ENCODE data around the gene GCDH.
A peak's percentile ranks its signal among the peaks of the same experiment; 100 is the strongest.
"Not testable (repeated sequence)": the region's sequence is repeated elsewhere in the genome, so short reads cannot be mapped to it uniquely, and the experiment has no call there.

The GCDH gene

GRCh38 chr19:12912571-12912970 is 21.6 kb downstream of the GCDH start:
- no peak for DNase-seq

DNA sequence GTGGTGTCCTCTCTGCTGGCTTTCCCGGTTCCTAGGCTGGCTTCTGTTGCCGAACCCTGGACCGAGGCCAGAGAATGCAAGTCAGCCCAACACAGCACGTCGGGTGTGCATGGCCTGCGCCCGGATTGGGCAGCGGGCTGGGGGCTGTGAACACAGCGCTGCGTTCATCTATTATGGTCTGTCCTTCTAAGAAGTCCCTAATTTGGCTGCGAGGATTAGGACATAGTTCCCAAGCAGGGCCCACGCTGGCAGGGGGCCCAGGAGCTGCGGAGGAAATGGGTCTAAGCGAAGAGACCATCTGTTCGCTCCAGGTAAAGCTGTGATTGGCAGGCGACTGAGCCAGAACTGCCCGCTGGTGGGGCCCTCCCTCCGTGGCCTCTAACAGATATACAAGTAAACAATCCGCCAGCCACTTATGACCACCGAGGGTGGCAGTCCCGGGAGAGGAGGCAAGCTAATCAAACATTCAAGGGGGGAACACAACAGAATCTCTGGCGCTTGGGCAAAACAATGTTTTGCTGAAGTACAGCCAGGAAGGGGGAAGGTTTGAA is 22.1 kb downstream of the GCDH start:
- no peak for DNase-seq

DNA sequence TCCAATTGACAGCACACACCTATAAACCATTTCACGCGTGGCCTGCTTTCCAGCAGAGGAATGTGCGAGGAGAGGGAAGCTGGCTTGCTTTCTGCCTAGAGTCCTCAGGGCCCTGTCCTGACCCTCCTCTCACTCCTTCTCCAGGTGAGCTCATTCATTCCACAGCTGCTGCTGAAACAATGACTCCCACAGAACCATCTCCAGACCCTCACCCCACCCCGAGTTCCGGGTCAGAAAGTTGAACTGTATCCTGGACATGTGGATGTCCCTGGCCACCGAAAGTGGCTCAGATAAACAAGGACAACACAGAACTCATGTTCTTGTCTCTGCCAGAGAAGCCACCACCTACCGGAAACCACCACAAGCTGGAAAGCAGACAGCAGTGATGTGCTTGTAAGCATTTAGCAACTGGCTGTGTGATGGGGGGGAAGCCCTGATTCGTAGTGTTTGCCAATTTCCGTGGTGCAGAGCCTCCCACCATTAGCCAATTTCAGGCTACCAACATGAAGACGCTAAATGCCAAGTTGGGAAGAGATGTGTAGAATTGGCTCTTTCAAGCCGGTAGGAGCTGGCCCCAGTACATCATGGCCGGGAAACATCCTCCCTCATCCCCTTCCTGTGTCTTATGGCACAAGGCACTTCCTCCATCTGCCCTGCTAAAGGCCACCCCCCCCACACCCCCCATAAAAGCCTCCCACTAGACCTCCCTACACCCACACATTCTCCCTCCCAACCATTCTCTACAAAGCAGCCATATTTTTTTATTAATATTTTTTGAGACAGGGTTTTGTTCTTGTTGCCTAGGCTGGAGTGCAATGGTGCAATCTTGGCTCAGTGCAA is 23.1 kb downstream of the GCDH start:
- DNase-seq = no peak

- DNase-seq = not testable (repeated sequence)
Observed at GRCh38 chr19:12915860-12916259, 24.9 kb downstream of the GCDH start.

- no peak for DNase-seq
Observed at GRCh38 chr19:12918253-12918652, 27.3 kb downstream of the GCDH start.

DNA sequence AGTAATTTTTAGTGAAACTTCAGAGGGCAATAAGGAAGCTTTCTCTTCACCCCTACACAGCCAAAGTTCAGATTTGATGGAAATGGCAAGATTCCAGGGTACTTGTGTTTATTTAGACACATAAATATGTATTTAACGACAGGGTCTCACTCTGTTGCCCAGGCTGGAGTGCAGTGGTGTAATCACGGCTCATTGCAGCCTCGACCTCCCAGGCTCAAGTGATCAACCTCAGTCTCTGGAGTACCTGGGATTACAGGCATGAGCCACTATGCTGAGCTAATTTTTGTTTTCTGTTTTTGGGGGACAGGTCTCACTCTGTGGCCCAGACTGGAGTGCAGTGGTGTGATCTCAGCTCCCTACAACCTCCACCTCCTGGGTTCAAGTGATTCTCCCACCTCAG is 30.1 kb downstream of the GCDH start:
- no peak for DNase-seq

DNA sequence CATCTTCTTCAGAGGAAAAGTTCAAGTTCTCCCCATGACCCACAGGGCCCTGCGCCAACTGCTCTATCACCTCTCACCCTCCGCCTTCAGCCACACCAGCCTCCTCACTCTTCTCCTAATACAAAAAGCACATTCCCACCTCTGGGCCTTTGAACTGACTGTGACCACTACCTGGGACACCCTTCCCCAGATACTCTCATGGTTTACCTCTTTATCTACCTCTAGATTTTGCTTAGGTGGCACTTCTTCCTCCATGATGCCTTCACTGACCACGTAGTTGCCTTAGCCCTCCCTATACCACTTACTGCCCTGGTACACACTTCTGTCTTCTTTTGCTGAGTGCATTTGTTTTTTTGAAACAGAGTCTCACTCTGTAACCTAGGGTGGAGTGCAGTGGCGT is 32.0 kb downstream of the GCDH start:
- DNase-seq = no peak

DNA sequence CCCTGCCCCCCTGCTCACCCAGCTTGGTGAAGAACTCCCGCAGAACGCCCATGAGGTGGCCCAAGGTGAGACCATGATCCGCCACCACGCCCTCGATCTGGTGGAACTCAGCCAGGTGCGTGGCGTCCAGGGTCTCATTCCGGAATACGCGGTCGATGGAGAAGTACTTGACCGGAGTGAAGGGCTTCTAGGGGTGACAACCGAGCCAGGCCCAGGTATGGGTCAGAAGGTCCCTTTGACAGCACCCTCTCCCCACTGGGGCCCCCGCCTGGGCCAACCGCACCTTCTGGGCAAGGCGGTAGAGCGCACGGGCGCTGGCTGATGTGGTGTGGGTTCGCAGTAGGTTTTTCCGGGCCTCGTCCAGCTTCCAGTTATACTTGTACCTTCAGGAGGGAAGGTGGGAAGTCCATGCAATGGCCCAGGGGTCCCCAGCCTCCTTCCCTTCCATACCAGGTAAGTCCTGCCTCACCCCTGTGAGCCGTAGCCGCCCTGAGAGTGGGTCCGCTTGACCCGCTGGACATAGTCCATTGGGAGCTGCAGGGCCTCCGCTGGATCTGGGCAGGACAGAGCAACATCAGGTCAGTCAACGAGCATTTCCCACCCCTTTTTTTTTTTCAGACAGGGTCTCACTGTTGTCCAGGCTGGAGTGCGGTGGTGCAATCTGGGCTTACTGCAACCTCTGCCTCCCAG is 33.8 kb downstream of the GCDH start:
- DNase-seq = no peak

DNA sequence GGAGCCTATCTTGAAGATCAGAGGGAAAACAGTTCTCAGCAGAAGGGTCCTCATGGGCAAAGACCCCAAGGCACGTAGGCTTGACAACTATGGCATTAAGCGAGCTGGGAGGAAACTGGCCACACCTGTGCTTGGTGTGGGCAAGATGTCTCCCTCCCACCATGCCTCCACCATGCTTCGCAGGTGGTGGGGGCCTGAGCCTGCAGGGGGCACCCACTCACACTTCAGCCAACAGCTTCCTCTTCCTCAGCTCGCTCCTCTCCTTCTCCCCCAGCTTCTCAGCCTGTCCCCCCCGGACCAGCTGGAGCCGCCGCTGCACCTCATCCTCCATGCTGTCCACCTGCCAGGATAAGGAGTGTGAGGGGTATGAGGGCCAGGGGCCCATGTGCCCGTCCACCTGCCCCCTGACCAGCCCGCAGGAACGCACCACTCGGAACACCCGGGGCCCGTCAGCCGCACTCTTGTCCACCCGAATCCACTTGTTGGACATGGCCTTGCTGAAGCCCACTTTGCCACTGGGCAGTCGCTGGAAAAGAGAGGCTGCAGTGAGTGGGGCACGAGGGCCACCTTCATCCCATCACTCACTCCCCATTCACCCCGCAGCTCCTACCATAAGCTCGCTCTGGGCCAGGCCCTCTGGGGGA is 39.2 kb downstream of the GCDH start:
- no peak for DNase-seq

- DNase-seq = no peak
Observed at GRCh38 chr19:12932392-12933286, 41.7 kb downstream of the GCDH start.

DNA sequence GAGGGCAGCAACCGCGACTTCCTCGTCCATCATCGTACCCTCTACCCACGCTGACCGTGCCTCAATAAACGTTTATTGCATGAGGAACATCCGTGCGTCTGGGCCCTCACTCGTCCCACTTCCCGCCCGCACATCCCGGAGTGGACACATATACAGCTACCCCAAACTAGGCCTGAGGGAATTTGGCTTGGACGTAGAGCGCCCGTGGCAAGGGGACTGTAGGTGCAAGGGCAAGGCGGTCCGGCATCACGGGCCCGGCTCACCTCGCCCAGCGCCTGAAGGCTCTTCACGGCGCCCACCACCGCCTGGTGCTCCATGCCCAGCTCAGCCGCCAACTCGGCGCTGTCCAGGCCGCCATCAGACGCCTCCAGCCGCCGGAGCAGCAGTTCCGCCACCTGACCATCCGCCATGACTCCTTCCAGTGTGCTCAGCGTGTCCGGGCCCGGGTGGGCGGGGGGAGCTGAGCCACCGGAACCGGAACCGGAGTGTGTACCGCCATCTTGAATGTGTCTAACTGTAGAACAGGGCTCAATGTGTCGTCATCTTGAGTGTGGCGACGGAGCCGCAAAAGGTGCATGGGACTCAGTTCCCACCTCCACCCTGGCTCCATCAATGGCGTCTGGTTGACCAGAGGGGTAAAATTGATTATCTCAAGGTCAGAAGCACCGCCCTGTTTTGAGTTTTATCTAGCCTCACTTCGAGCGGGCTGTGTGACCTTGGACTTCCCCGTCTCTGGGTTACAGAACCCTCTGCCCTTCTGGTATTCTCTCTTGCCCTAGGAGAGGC is 42.5 kb downstream of the GCDH start, which contains the start of gene FARSA:
FARSA (minus strand) TSS at position 425 of the 786 bp plus-strand sequence; CDS start at position 410, 15 bp downstream.
- DNase-seq = peak; percentile 90

GRCh38 chr19:12935071-12935470 is 44.1 kb downstream of the GCDH start:
- DNase-seq = no peak

DNA sequence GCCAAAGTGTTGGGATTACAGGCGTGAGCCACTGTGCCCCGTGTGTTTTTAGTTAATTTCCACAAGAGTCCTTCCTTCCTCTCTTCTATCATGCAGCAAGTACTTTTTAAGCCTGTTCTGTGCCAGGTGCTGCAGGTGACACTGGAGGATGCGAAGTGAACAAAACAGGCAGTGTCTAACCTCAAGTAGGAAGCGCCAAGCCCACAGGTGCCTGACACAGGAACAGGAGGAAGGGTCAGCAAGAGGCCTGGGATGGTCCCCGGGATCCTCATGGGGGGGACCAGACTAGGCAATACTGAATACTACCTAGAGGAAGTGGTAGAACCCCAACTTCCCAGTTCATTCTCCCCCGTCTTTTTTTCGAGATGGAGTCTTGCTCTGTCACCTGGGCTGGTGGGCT is 45.6 kb downstream of the GCDH start:
- DNase-seq = no peak

GRCh38 chr19:12937093-12937926 is 46.4 kb downstream of the GCDH start:
- DNase-seq = peak; percentile 80

DNA sequence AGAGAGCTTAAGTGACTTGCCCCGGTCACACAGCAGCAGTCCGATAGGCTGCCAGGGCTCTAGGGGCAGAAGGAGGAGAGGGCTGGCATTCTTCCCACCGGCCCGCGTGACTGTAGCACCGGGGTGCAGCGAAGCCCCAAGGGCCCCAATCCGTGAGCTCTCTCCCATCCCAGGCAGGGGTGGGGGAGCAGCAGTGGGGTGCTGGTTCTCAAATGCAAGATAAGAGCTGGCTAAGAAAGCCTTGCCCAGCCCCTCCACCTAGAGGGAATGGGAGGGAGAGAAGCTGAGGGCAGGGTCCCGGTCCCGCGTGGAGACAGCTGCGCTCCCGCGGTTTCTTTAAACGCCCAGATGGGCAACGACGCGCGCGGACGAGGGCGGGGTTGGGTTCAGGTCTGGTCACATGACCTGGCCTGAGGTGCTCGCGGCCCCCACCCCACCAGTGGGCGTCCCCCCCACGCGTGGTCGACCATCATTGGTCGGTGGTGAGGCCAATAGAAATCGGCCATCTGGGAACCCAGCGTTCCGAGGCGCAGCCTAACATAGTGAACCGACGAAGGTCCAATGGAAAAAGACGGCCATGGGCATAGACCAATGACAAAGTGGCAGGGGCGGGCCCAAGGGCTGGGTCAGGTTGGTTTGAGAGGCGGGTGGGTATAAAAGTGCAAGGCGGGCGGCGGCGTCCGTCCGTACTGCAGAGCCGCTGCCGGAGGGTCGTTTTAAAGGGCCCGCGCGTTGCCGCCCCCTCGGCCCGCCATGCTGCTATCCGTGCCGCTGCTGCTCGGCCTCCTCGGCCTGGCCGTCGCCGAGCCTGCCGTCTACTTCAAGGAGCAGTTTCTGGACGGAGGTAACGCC is 47.2 kb downstream of the GCDH start, which contains the start of gene CALR:
CALR (plus strand) TSS at position 683 of the 852 bp plus-strand sequence; CDS start at position 754, 71 bp downstream.
- peak; percentile 98 for DNase-seq

DNA sequence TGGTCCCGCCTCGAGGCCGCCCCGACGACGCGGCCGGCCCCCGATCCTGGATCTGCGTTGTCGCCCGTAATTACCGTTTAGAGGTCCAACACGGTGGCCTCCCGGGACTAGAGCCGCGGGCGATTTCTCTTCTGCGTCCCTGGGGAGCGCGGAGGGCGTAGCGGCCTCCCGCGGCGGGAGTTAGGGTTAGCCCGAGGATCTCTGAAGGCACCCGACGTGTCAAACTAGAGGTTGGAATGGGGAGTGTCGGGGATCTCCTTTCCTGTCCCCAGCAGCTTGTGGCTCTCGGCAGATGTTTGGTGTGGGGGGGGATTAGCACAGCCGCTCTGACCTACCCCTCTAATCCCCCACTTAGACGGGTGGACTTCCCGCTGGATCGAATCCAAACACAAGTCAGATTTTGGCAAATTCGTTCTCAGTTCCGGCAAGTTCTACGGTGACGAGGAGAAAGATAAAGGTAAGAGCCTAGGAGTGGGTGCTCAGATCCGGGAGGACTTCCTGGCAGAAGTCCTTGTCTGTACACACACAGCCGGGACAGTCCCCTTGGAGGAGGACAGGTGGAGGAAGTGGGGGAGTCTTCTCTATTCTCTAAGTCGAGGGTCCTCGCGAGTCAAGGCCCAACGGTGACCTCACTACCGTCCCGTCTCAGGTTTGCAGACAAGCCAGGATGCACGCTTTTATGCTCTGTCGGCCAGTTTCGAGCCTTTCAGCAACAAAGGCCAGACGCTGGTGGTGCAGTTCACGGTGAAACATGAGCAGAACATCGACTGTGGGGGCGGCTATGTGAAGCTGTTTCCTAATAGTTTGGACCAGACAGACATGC is 48.0 kb downstream of the GCDH start:
- no peak for DNase-seq

DNA sequence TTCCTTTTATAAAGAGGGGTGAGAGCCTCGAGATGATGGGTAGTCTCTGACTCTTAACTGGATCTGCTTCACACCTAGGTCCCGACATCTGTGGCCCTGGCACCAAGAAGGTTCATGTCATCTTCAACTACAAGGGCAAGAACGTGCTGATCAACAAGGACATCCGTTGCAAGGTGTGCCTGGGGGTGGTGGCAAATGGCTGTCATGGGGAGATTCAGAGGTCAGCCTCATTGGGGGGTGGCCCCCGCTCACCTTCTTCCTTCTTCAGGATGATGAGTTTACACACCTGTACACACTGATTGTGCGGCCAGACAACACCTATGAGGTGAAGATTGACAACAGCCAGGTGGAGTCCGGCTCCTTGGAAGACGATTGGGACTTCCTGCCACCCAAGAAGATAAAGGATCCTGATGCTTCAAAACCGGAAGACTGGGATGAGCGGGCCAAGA is 49.0 kb downstream of the GCDH start:
- no peak for DNase-seq

DNA sequence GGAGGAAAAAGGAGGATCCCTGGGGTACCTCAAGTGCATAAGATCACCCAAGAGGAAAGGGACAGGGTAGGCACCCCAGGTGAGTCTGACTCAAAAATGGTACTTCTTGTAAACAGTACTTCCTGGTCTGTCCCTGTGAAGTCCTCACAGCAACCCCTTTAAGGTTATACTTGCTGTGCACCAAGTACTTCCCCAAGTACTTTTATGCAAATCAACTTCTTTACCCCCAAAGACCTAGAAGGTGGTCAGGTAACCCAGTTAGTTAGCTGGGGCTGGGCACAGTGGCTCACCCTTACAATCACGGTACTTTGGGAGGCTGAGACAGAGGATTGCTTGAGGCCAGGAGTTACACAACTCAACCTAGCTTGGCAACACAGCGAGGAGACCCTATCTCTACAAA is 49.9 kb downstream of the GCDH start:
- no peak for DNase-seq
